Heart right ventricle (tissue), 16 donors: ENCODE results near the gene HOMER1. TPM values are rescaled to one million over a fixed set of nuclear protein-coding genes. Genes with fewer than 3 reads are reported as not detected.

ENCODE experiments used
- ATAC-seq, 8 donors: fragments of 200-7000 bp; cut with Tn5 transposase; one replicate each; pipeline ENCODE4 v1.9.1; 2020; ENCODE audit warnings: mild to moderate bottlenecking in 8 of 8, moderate library complexity in 8 of 8, moderate number of reproducible peaks in 1 of 8
- DNase-seq, 2 donors: peaks; one replicate each; pipeline ENCODE4 v3.0.0-alpha.2; 2020
- H3K27ac ChIP-seq, 10 donors: fragments of 200-600 bp; sonication (generic) in 2 of 10; one replicate each; pipeline versions ENCODE4 v1.5.0 to v1.8.0; 2020 to 2022; ENCODE audit warnings: mild to moderate bottlenecking in 3 of 10
- H3K27me3 ChIP-seq, 7 donors: fragments of 200-600 bp; one replicate each; pipeline ENCODE4 v1.8.0; 2021 to 2022; ENCODE audit warnings: mild to moderate bottlenecking in 2 of 7
- H3K36me3 ChIP-seq, 9 donors: fragments of 200-600 bp; sonication (generic) in 1 of 9; one replicate each; pipeline versions ENCODE4 v1.5.0 to v1.8.0; 2020 to 2022; ENCODE audit warnings: mild to moderate bottlenecking in 2 of 9
- H3K4me1 ChIP-seq, 9 donors: fragments of 200-600 bp; sonication (generic) in 1 of 9; one replicate each; pipeline versions ENCODE4 v1.5.0 to v1.8.0; 2020 to 2022; ENCODE audit warnings: mild to moderate bottlenecking in 4 of 9
- H3K4me3 ChIP-seq, 10 donors: fragments of 200-600 bp; sonication (generic) in 2 of 10; one replicate each; pipeline versions ENCODE4 v1.5.0 to v1.8.0; 2020 to 2022; ENCODE audit warnings: mild to moderate bottlenecking in 7 of 10, moderate library complexity in 2 of 10
- H3K9me3 ChIP-seq, 11 donors: fragments of 200-600 bp in 10 of 11; sonication (generic) in 2 of 11; one replicate each; pipeline versions ENCODE4 v1.5.0 to v1.8.0; 2013 to 2022; ENCODE audit warnings: mild to moderate bottlenecking in 2 of 11, control low read depth in 1 of 11, moderate library complexity in 1 of 11
- CTCF ChIP-seq, 9 donors: fragments of 200-600 bp; sonication (generic) in 2 of 9; IDR thresholded peaks; one replicate each; pipeline versions ENCODE4 v1.5.0 to v1.8.0; 2021 to 2022; ENCODE audit warnings: antibody characterized with exemption in 9 of 9, mild to moderate bottlenecking in 5 of 9, moderate library complexity in 1 of 9
- WGBS, 2 donors: extraction: QIAGEN DNeasy Blood & Tissue Kit; methylation state at CpG; one replicate each; pipeline ENCODE4 v1.1.7; 2013; ENCODE audit warnings: inconsistent platforms in 1 of 2; 5-methylcytosine and 5-hydroxymethylcytosine counted together
- intact Hi-C, 10 donors: fragments of 100-400 bp; cut with DNase I; formaldehyde crosslinking; loops; one replicate each; pipeline versions ENCODE4 v1.11.1 to v1.14.2; 2022
- polyA plus RNA-seq, 2 donors: library from polyadenylated mRNA; stranded (reverse); fragments of 200-250 nt; gene quantifications; one replicate each; pipeline ENCODE4 v1.2.3, GENCODE V29; 2013
- total RNA-seq, 10 donors: library from RNA; stranded (reverse); fragmentation: NEBNext Ultra II Directional in 3 of 10; extraction: Animal tissue kit (Norgen Biotek cat#: 25700) in 3 of 10; gene quantifications; one replicate each; pipeline versions ENCODE4 v1.2.1 to v1.2.4, GENCODE V29; 2021 to 2023
- donor health status: Arrhythmogenic right ventricular cardiomyopathy.
- donor health status: ischemic (EF 13 %, LVEDD 7.1; RV severe dilation, severe dysfunction).
- donor health status: healthy with polysubstance abuse.
- donor health status: DM: no; HTN: yes; CAD: no.
- donor health status: DM: no; HTN: no; CAD: no.
- donor health status: ischemic (EF 25% LVEDD 6.9; RV normal size, moderate dysfunction).
- donor health status: ischemic (EF 25% LVEDD 5.7; RV mildly dilated, moderate dysfunction).
- donor health status: healthy.
- donor health status: DM: yes; HTN: yes; CAD: no.
- donor health status: Ischemic cardiomyopathy.
- donor health status: ischemic (EF 35%, LVEDD 5.7; RV mildly dilated, moderate dysfunction).
- donor health status: nonischemic (EF 11% LVEDD 7.7; RV severe dilation, severe dysfunction).
- donor health status: DM: yes; HTN: yes; CAD: no.
- donor health status: PGD.
- donor health status: ischemic (EF 29% LVEDD 5.4; RV normal size, mild dysfunction).
- donor health status: nonischemic (EF 23%, LVEDD 6.1; RV moderate dilation, normal function).

HOMER1 gene
- total and polyA plus RNA-seq, 12 donors: 4.7 to 109 (median 61.0) TPM

DNA sequence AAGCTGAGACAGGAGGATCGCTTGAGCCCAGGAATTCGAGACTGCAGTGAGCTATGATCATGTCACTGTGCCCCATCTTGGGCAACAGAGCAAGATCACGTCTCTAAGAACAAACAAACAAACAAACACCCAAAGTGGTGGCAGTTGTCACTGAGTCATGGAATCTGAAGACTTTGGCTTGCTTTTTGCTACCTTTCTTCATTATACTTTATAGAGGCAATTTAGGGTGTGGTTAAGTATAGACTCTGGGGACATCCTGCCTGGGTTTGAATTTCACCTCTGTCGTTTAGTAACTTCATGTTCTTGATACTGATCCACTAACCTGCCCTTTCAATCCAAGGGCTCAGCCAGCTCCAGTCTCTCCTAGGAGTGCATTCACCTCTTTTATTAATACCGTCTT is 13.0 kb upstream of the HOMER1 start:
- no peaks in the 10 kb centered on the region for H3K36me3 ChIP-seq
- H3K4me3 ChIP-seq: no peak overlapping the region
- intact Hi-C loops: no loop called here
- H3K4me1 ChIP-seq: peaks cover 0 to 3% (median 0%) of the 10 kb centered on the region in 9 donors
- no peak for DNase-seq
- H3K27ac ChIP-seq: no peak overlapping the region
- no peaks in the 10 kb centered on the region for H3K27me3 ChIP-seq
- ATAC-seq: no peak
- peaks cover 0 to 17% (median 9%) of the 10 kb centered on the region in 11 donors for H3K9me3 ChIP-seq
- WGBS, 2 donors: 88 to 93% methylated on average over 5 of the region's 5 CpGs
- no peak for TF ChIP-seq CTCF (IDR thresholded peaks at IDR 0.05)

GRCh38 chr5:79526493-79526892 is 12.6 kb upstream of the HOMER1 start:
- H3K27ac ChIP-seq: no peak overlapping the region
- peaks cover 0 to 3% (median 0%) of the 10 kb centered on the region in 9 donors for H3K4me1 ChIP-seq
- peaks cover 0 to 17% (median 9%) of the 10 kb centered on the region in 11 donors for H3K9me3 ChIP-seq
- 80 to 92% methylated on average over 2 of the region's 2 CpGs for WGBS, 2 donors
- H3K4me3 ChIP-seq: no peak overlapping the region
- no peaks in the 10 kb centered on the region for H3K27me3 ChIP-seq
- intact Hi-C loops: no loop called here
- ATAC-seq (no peak), DNase-seq (no peak)
- H3K36me3 ChIP-seq: no peaks in the 10 kb centered on the region
- no peak for TF ChIP-seq CTCF (IDR thresholded peaks at IDR 0.05)

GRCh38 chr5:79521156-79521555 is 7.2 kb upstream of the HOMER1 start:
- Histone ChIP-seq H3K36me3 (no peaks in the 10 kb centered on the region), H3K27me3 (no peaks in the 10 kb centered on the region), H3K4me3 (no peak overlapping the region), H3K9me3 (peaks cover 0 to 12% (median 9%) of the 10 kb centered on the region in 11 donors), H3K4me1 (no peaks in the 10 kb centered on the region), H3K27ac (no peak overlapping the region)
- ATAC-seq: no peak
- intact Hi-C loops: no loop called here
- WGBS, 2 donors: 93 to 100% methylated on average over 1 of the region's 1 CpG
- TF ChIP-seq CTCF (IDR thresholded peaks at IDR 0.05): no peak
- DNase-seq: no peak

DNA sequence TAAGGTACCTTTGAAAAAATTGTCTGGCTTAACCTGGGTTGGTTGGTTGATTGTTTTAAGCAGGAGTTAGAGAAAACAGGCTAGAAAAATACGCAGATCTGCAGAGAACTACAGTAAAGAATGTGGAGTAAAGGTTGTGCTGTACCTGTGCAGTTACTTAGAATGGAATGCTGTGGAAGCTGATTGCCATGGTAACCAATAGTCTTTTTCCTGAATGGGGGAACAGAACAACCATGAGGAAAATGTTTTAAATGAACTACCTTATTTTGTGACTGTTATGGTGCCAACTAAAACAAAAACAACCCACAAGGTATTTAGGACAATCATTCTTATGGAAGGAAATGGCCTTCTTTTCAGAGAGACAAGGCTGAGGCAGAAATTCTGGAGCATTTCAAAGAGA is 4.8 kb upstream of the HOMER1 start:
- whole genome bisulfite sequencing, 2 donors: 87% methylated on average over 1 of the region's 1 CpG
- no peak for DNase-seq
- TF ChIP-seq CTCF (IDR thresholded peaks at IDR 0.05): no peak
- no peak overlapping the region for H3K4me3 ChIP-seq
- H3K9me3 ChIP-seq: no peaks in the 10 kb centered on the region
- no peak for ATAC-seq
- peaks cover 0 to 8% (median 0%) of the 10 kb centered on the region in 9 donors for H3K4me1 ChIP-seq
- no peaks in the 10 kb centered on the region for H3K36me3 ChIP-seq
- intact Hi-C loops: loop anchor here in 3 of 10 donors (5.0 to 10.0 kb wide), 3 partner anchors 281 to 736 kb away; partner anchors contain the start of genes JMY (in 2 of the 3) and SERINC5 (in 1 of the 3)
- peaks cover 0 to under 1% (median 0%) of the 10 kb centered on the region in 7 donors for H3K27me3 ChIP-seq
- no peak overlapping the region for H3K27ac ChIP-seq
